ENCODE measurements around the gene NADK2. TPM values are rescaled to one million over a fixed set of nuclear protein-coding genes. Genes with fewer than 3 reads are reported as not detected.

NADK2 gene
- total and polyA plus RNA-seq, 9 donors, result 28.9 to 42.2 (median 39.3) TPM

- WGBS (ENCODE audit: insufficient coverage), result 24% methylated on average over 3 of the region's 4 CpGs
- H3K9me3 ChIP-seq (replicated peaks; ENCODE audit: control insufficient read depth, low read depth, low read length), result no peaks in the 10 kb centered on the region
- H3K27me3 ChIP-seq (ENCODE audit: control insufficient read depth, insufficient read depth, low read length), result no peaks in the 10 kb centered on the region
- DNase-seq, result peak; percentile 89
- peak overlapping the region; percentile 77 for H3K27ac ChIP-seq (ENCODE audit: low read length)
- H3K4me3 ChIP-seq (ENCODE audit: low read length), result no peak overlapping the region
- H3K36me3 ChIP-seq (ENCODE audit: control insufficient read depth, insufficient read depth, low read length), result peaks cover 54% of the 10 kb centered on the region
- peaks cover 51% of the 10 kb centered on the region for H3K4me1 ChIP-seq (ENCODE audit: control insufficient read depth, insufficient read depth, low read length)
These were observed 85.6 kb downstream of the NADK2 start for GRCh38 chr5:36156121-36156601.

- peaks cover 49% of the 10 kb centered on the region for H3K4me1 ChIP-seq (ENCODE audit: control insufficient read depth, insufficient read depth, low read length)
- no CpG with 5 or more reads among the region's 7 CpGs for WGBS (ENCODE audit: insufficient coverage)
- peak overlapping the region; percentile 77 for H3K27ac ChIP-seq (ENCODE audit: low read length)
- H3K4me3 ChIP-seq (ENCODE audit: low read length), result peak overlapping the region; percentile 21
- no peaks in the 10 kb centered on the region for H3K9me3 ChIP-seq (replicated peaks; ENCODE audit: control insufficient read depth, low read depth, low read length)
- peaks cover 48% of the 10 kb centered on the region for H3K36me3 ChIP-seq (ENCODE audit: control insufficient read depth, insufficient read depth, low read length)
- no peaks in the 10 kb centered on the region for H3K27me3 ChIP-seq (ENCODE audit: control insufficient read depth, insufficient read depth, low read length)
- DNase-seq, result no peak
These were observed 86.4 kb downstream of the NADK2 start for GRCh38 chr5:36155291-36155690.

DNA sequence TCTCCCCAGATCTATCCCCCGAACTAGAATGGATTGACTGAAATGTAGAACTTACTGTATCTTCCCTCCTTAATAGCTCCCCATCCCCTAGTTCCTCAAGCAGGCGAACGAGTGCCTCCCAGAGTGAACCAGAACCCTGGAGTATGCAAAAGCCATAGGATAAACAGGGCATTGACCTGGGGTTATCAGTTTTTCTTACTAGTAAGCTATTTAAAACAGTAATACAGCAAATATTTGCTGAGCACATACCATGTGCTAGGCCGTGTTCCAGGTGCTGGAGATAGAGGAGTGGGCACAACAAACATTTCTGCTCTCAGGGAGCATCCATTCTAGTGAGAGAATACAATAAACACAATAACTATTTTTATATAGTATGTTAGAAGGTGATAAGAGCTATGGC lies 88.0 kb downstream of the NADK2 start:
- no peak for DNase-seq
- H3K27me3 ChIP-seq (ENCODE audit: control insufficient read depth, insufficient read depth, low read length), result no peaks in the 10 kb centered on the region
- no peaks in the 10 kb centered on the region for H3K9me3 ChIP-seq (replicated peaks; ENCODE audit: control insufficient read depth, low read depth, low read length)
- peak overlapping the region; percentile 10 for H3K27ac ChIP-seq (ENCODE audit: low read length)
- H3K4me3 ChIP-seq (ENCODE audit: low read length), result peak overlapping the region; percentile 93
- peaks cover 36% of the 10 kb centered on the region for H3K4me1 ChIP-seq (ENCODE audit: control insufficient read depth, insufficient read depth, low read length)
- no CpG with 5 or more reads among the region's 4 CpGs for WGBS (ENCODE audit: insufficient coverage)
- H3K36me3 ChIP-seq (ENCODE audit: control insufficient read depth, insufficient read depth, low read length), result peaks cover 33% of the 10 kb centered on the region

DNA sequence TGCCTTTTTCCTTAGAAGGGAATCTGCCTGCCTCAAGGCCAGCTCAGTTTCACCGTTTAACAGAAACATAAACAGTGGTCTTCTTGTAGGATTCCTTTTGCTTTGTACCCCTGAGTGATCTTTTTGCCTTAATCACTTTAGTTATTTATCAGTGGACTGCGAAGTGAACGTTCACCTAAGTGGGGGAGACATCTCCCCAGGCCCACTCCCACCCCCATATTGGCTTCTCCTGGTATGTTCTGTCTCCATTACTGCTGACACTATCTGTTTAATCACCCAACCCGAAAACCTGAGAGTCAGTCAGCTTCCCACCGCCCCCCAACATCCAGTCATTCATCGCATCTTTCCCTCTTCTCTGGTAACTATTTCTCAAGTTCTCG lies 88.4 kb downstream of the NADK2 start:
- Histone ChIP-seq H3K36me3 (ENCODE audit: control insufficient read depth, insufficient read depth, low read length) (peaks cover 30% of the 10 kb centered on the region), H3K4me3 (ENCODE audit: low read length) (peak overlapping the region; percentile 93), H3K27ac (ENCODE audit: low read length) (peak overlapping the region; percentile 33), H3K9me3 (replicated peaks; ENCODE audit: control insufficient read depth, low read depth, low read length) (no peaks in the 10 kb centered on the region), H3K4me1 (ENCODE audit: control insufficient read depth, insufficient read depth, low read length) (peaks cover 33% of the 10 kb centered on the region), H3K27me3 (ENCODE audit: control insufficient read depth, insufficient read depth, low read length) (no peaks in the 10 kb centered on the region)
- DNase-seq, result no peak
- WGBS (ENCODE audit: insufficient coverage), result 60% methylated on average over 1 of the region's 7 CpGs

DNA sequence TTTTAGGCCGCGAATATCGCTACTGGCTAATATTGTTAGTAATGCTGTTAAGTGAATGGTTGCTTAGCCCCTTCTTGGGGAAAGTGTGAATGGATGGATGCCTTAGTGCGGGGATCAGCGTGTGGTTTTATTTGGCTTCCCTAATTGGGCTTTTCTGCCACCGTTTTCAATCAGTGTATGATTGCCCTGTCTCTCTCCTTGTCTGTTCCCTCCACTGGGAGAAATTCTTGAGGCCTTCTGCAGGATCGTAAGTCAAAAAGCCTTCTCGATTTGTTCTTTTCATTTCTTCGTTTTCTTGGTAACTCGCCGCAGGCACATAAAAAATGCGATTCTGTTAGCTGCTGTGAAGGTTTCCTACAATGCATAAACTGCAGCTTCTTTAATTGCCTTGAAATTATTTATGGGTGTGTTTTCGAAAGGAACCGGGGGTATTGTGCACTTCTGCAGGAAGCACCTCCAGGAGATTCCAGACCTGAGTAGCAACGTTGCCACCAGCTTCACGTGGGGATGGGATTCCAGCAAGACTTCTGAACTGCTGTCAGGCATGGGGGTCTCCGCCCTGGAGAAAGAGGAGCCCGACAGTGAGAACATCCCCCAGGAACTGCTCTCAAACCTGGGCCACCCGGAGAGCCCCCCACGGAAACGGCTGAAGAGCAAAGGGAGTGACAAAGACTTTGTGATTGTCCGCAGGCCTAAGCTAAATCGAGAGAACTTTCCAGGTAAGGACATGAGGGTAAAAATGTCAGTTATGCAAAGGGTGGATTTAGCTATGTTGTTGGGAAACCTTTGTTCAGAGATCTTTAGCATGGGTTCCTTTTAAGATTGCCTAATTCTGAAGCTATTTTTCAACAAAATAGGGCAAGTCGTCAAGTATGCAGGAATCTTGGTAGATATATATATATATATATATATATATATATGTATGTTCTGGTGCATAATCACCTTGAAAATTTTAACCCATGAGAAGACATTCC lies 89.1 kb downstream of the NADK2 start:
- Histone ChIP-seq H3K27me3 (ENCODE audit: control insufficient read depth, insufficient read depth, low read length) (no peaks in the 10 kb centered on the region), H3K4me1 (ENCODE audit: control insufficient read depth, insufficient read depth, low read length) (peaks cover 27% of the 10 kb centered on the region), H3K4me3 (ENCODE audit: low read length) (peak overlapping the region; percentile 93), H3K36me3 (ENCODE audit: control insufficient read depth, insufficient read depth, low read length) (peaks cover 26% of the 10 kb centered on the region), H3K9me3 (replicated peaks; ENCODE audit: control insufficient read depth, low read depth, low read length) (no peaks in the 10 kb centered on the region), H3K27ac (ENCODE audit: low read length) (peak overlapping the region; percentile 74)
- WGBS (ENCODE audit: insufficient coverage), result 1% methylated on average over 14 of the region's 24 CpGs
- DNase-seq, result peak; percentile 49

DNA sequence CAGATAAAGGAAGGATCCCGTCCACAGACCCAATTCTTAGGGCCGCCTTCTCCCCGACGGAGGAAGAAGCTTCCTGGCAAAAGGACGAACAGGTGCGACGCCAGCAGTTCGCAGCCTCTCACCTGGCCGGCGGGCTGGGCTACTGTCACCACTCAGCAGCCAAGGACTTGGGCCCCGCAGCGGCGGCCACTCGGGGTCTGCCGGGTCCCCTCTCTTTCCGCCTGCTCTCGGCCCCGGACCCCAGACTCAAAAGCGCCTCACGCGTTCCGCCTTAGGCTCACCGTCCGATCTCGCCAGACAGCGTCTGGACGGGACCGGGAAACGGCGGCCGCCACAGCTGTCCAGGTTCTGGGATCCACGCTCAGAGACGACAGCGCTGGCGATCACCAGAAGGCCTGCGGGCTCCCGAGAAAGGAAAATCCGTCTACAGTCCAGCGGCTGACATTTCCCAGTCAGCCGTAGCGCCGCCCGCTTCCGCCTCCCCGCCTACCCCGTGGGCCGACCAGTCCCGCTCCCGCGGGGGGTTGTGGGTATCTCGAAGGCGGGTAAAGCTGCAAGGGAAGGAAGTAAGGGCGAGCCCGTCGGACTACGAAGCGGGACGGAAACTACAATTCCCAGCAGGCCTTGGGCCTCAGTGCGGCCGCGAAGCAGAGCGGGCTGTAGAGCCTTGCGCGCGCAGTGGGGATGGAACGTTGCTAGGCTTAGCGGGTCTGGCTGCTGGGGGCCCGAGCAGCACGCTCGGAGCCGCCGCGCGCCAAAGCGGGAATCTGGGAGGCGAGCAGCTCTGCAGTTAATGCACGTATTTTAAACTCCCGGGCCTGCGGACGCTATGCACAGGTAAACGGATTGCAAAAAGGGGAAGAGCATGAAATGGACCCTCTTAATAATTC lies 90.0 kb downstream of the NADK2 start, which contains the start of the genes LMBRD2 and SKP2:
TSS of gene LMBRD2 (minus strand) at position 454 of the 890 bp plus-strand sequence. CDS start 8,538 bp downstream, outside the sequence.
TSS of gene SKP2 (plus strand) at position 678 of the 890 bp plus-strand sequence. CDS start at position 830, 152 bp downstream.
- peak; percentile 100 for DNase-seq
- Histone ChIP-seq H3K4me1 (ENCODE audit: control insufficient read depth, insufficient read depth, low read length) (peaks cover 24% of the 10 kb centered on the region), H3K4me3 (ENCODE audit: low read length) (peak within 1 kb of the TSS; percentile 93), H3K9me3 (replicated peaks; ENCODE audit: control insufficient read depth, low read depth, low read length) (no peaks in the 10 kb centered on the region), H3K36me3 (ENCODE audit: control insufficient read depth, insufficient read depth, low read length) (peaks cover 24% of the 10 kb centered on the region), H3K27ac (ENCODE audit: low read length) (peak within 1 kb of the TSS; percentile 88), H3K27me3 (ENCODE audit: control insufficient read depth, insufficient read depth, low read length) (no peaks in the 10 kb centered on the region)
- under 1% methylated on average over 77 of the region's 81 CpGs for WGBS (ENCODE audit: insufficient coverage)

GRCh38 chr5:36150676-36151433 lies 90.9 kb downstream of the NADK2 start:
- WGBS (ENCODE audit: insufficient coverage), result 0% methylated on average over 13 of the region's 23 CpGs
- H3K36me3 ChIP-seq (ENCODE audit: control insufficient read depth, insufficient read depth, low read length), result peaks cover 19% of the 10 kb centered on the region
- DNase-seq, result peak; percentile 55

DNA sequence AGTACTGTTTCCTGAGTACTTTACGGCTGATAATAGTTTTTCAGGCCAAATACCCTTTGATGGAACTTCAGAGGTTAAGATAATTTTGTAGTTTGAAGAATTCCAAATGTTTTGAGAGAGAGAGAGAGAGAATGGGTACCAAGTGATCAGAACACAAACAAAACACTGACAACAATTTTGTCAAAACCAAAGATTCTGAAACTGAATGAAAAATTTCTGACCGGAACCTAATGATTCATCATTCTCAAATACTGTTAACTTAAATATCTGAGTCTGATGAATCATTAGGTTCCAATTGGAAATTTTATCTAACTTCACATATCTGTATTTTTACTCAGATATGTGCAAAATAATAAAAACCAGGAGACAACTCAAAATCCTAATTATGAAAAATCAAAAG lies 94.0 kb downstream of the NADK2 start:
- no peak overlapping the region for H3K4me3 ChIP-seq (ENCODE audit: low read length)
- no peaks in the 10 kb centered on the region for H3K36me3 ChIP-seq (ENCODE audit: control insufficient read depth, insufficient read depth, low read length)
- no CpG with 5 or more reads among the region's 2 CpGs for WGBS (ENCODE audit: insufficient coverage)
- H3K9me3 ChIP-seq (replicated peaks; ENCODE audit: control insufficient read depth, low read depth, low read length), result no peaks in the 10 kb centered on the region
- H3K27me3 ChIP-seq (ENCODE audit: control insufficient read depth, insufficient read depth, low read length), result no peaks in the 10 kb centered on the region
- DNase-seq, result no peak
- peaks cover 4% of the 10 kb centered on the region for H3K4me1 ChIP-seq (ENCODE audit: control insufficient read depth, insufficient read depth, low read length)
- no peak overlapping the region for H3K27ac ChIP-seq (ENCODE audit: low read length)

More at GRCh38 chr5:36150676-36151433, 90.9 kb downstream of the NADK2 start:
- H3K27ac ChIP-seq (ENCODE audit: low read length), result peak overlapping the region; percentile 88
- H3K9me3 ChIP-seq (replicated peaks; ENCODE audit: control insufficient read depth, low read depth, low read length), result no peaks in the 10 kb centered on the region
- H3K27me3 ChIP-seq (ENCODE audit: control insufficient read depth, insufficient read depth, low read length), result no peaks in the 10 kb centered on the region
- peak overlapping the region; percentile 93 for H3K4me3 ChIP-seq (ENCODE audit: low read length)
- H3K4me1 ChIP-seq (ENCODE audit: control insufficient read depth, insufficient read depth, low read length), result peaks cover 18% of the 10 kb centered on the region

DNA sequence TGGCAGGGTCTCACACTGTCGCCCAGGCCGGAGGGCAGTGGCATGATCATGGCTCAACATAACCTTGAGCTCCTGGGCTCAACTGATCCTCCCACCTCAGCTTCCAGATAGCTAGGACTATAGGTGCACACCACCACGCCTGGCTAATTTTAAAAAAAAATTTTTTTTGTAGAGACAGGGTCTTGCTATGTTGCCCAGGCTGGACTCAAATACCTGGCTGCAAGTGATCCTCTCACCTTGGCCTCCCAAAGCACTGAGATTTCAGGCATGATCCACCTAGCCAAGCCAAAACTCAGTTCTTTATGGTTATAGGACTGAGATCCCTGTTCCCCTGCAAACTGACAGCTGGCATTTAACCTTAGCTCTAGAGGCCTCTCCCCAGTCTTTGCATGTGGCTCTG lies 95.3 kb downstream of the NADK2 start:
- 100% methylated on average over 2 of the region's 3 CpGs for WGBS (ENCODE audit: insufficient coverage)
- H3K9me3 ChIP-seq (replicated peaks; ENCODE audit: control insufficient read depth, low read depth, low read length), result no peaks in the 10 kb centered on the region
- no peak overlapping the region for H3K27ac ChIP-seq (ENCODE audit: low read length)
- no peaks in the 10 kb centered on the region for H3K27me3 ChIP-seq (ENCODE audit: control insufficient read depth, insufficient read depth, low read length)
- H3K4me1 ChIP-seq (ENCODE audit: control insufficient read depth, insufficient read depth, low read length), result peaks cover 2% of the 10 kb centered on the region
- DNase-seq, result no peak
- H3K4me3 ChIP-seq (ENCODE audit: low read length), result no peak overlapping the region
- H3K36me3 ChIP-seq (ENCODE audit: control insufficient read depth, insufficient read depth, low read length), result no peaks in the 10 kb centered on the region

All from muscle of leg (tissue), 11 donors.